K562 (cell line): ENCODE results near the gene ORC4. TPM values are rescaled to one million over a fixed set of nuclear protein-coding genes. Genes with fewer than 3 reads are reported as not detected.

Experiments used
- ATAC-seq: fragments of 200-7000 bp; cut with Tn5 transposase; 3 replicates; pipeline ENCODE4 v1.9.1; 2020; ENCODE audit warnings: moderate library complexity
- BruUV-seq: library from RNA; stranded (reverse); fragments of 400-500 nt; replicated peaks from 2 replicates; lab custom pipeline; 2021; lab: Mats Ljungman, UMichigan
- CTCF ChIA-PET: fragments of 300-600 bp; formaldehyde crosslinking; extraction: SDS; loops from one replicate; lab custom pipeline; 2021; ENCODE audit warnings: low intra/inter-chr PET ratio; lab: Yijun Ruan, JAX
- POLR2A ChIA-PET: fragments of 300-600, 350-650 bp; sonication (Branson Sonifier 250); formaldehyde crosslinking; extraction: SDS; loops from one replicate; lab custom pipeline; 2021; ENCODE audit warnings: antibody characterized with exemption, inconsistent platforms; lab: Yijun Ruan, JAX
- DNase-seq, 4 experiments: peaks; one replicate each; pipeline versions ENCODE4 v3.0.0 to v3.0.0-alpha.2; 2011 to 2018; ENCODE audit warnings: low spot score in 3 of 4, mixed read lengths in 3 of 4; ENCODE audit errors: extremely low read depth in 1 of 4
- FAIRE-seq: peaks from 2 replicates; lab custom pipeline; 2011; peaks lifted over from hg19 to GRCh38; lab: Jason Lieb, UNC
- H2AFZ ChIP-seq: 2 replicates; pipeline ENCODE4 v1.6.0; 2011; ENCODE audit warnings: low read depth, low read length, control low read depth, inconsistent platforms
- H3K27ac ChIP-seq: fragments of 200-600 bp; 3 replicates; pipeline ENCODE4 v1.8.0; 2011; ENCODE audit warnings: low read depth, mild to moderate bottlenecking, control low read depth, inconsistent platforms, low read length, moderate library complexity, mixed read lengths; ENCODE audit errors: extremely low read depth
- H3K27me3 ChIP-seq, 2 experiments: fragments of 300-600 bp in 1 of 2; 2 replicates in 1 of 2; 3 replicates in 1 of 2; pipeline versions ENCODE4 v1.6.0 to v1.8.0; 2011; ENCODE audit warnings: inconsistent platforms in 2 of 2, low read length in 2 of 2, mild to moderate bottlenecking in 1 of 2, mixed read lengths in 1 of 2, moderate library complexity in 1 of 2; ENCODE audit not compliant: control insufficient read depth in 2 of 2, insufficient read depth in 2 of 2
- H3K36me3 ChIP-seq: fragments of 300-600 bp; 3 replicates; pipeline ENCODE4 v1.8.0; 2011; ENCODE audit warnings: mild to moderate bottlenecking, low read length, inconsistent platforms; ENCODE audit not compliant: control insufficient read depth, insufficient read depth
- H3K4me1 ChIP-seq, 2 experiments: fragments of 200-600 bp in 1 of 2; replicated peaks in 1 of 2; 2 replicates in 1 of 2; 3 replicates in 1 of 2; pipeline versions ENCODE4 v1.5.1 to v1.8.0; 2011; ENCODE audit warnings: inconsistent platforms in 2 of 2, low read length in 2 of 2, mild to moderate bottlenecking in 1 of 2, mixed read lengths in 1 of 2, moderate library complexity in 1 of 2; ENCODE audit not compliant: control insufficient read depth in 2 of 2, insufficient read depth in 2 of 2
- H3K4me2 ChIP-seq: 2 replicates; pipeline ENCODE4 v1.6.1; 2011; ENCODE audit warnings: low read length, control low read depth, inconsistent platforms, mixed read lengths; ENCODE audit not compliant: insufficient read depth
- H3K4me3 ChIP-seq: fragments of 200-600 bp; sonication (generic), shearing (Covaris generic); 2 replicates; pipeline ENCODE4 v1.5.1; 2016; ENCODE audit warnings: control low read depth, inconsistent platforms
- H3K79me2 ChIP-seq: fragments of 200-600 bp; 3 replicates; pipeline ENCODE4 v1.8.0; 2011; ENCODE audit warnings: low read length, inconsistent platforms; ENCODE audit not compliant: control insufficient read depth, insufficient read depth
- H3K9ac ChIP-seq, 2 experiments: 2 replicates each; pipeline versions ENCODE4 v1.6.0 to v1.6.1; 2011; ENCODE audit warnings: low read depth in 2 of 2, low read length in 2 of 2, control low read depth in 1 of 2, inconsistent platforms in 1 of 2, mild to moderate bottlenecking in 1 of 2, mixed read lengths in 1 of 2; ENCODE audit not compliant: insufficient read depth in 1 of 2
- H3K9me1 ChIP-seq: one replicate; pipeline ENCODE4 v1.6.0; 2011; ENCODE audit warnings: inconsistent platforms, mild to moderate bottlenecking, low read length, moderate library complexity; ENCODE audit not compliant: control insufficient read depth, insufficient read depth
- H3K9me3 ChIP-seq: replicated peaks from 2 replicates; pipeline ENCODE4 v1.5.1; 2011; ENCODE audit warnings: low read depth, low read length, inconsistent platforms; ENCODE audit not compliant: control insufficient read depth, insufficient read depth
- H4K20me1 ChIP-seq: replicated peaks from 2 replicates; pipeline ENCODE4 v1.6.1; 2011; ENCODE audit warnings: low read length, inconsistent platforms, mixed read lengths; ENCODE audit not compliant: control insufficient read depth, insufficient read depth
- CHD4 ChIP-seq: fragments of 200-600 bp; sonication (generic); IDR thresholded peaks from 3 replicates; pipeline ENCODE4 v1.6.1; 2012; ENCODE audit warnings: low read depth, mild to moderate bottlenecking, mixed read lengths, low read length, inconsistent platforms; ENCODE audit not compliant: insufficient read depth, insufficient replicate concordance, poor library complexity, severe bottlenecking
- NCOA1 ChIP-seq: fragments of 450-650 bp; IDR thresholded peaks from 2 replicates; pipeline ENCODE4 v1.6.1; 2016; ENCODE audit warnings: low read depth
- POLR2AphosphoS5 ChIP-seq: IDR thresholded peaks from 2 replicates; pipeline ENCODE4 v1.6.1; 2011; ENCODE audit warnings: mild to moderate bottlenecking, low read depth, low read length, moderate library complexity; ENCODE audit not compliant: control insufficient read depth, insufficient read depth
- TEAD1 ChIP-seq, 2 experiments: fragments of 450-650 bp in 1 of 2; sonication (generic) in 1 of 2; formaldehyde crosslinking; IDR thresholded peaks; 2 replicates each; pipeline versions ENCODE4 v1.4.0 to v1.8.0; 2020 to 2022; ENCODE audit warnings: mild to moderate bottlenecking in 2 of 2, missing genetic modification reagents in 1 of 2
- ZFP36 ChIP-seq: fragments of 150-350 bp; IDR thresholded peaks from 2 replicates; pipeline ENCODE4 v1.6.1; 2018; ENCODE audit warnings: low read length, low read depth; ENCODE audit not compliant: partially characterized antibody
- in situ Hi-C: fragments of 300-500 bp; cut with MboI; formaldehyde crosslinking; loops from 4 replicates; pipeline ENCODE4 v1.15.0; 2018; ENCODE audit warnings: inconsistent platforms, mixed read lengths
- intact Hi-C: fragments of 100-400 bp; cut with micrococcal nuclease; formaldehyde crosslinking; loops from 2 replicates; pipeline ENCODE4 v1.14.2; 2022
- polyA plus RNA-seq, 8 experiments: library from polyadenylated mRNA; depleted of rRNA in 4 of 8; stranded (reverse) in 5 of 8; unstranded in 3 of 8; fragments of >200 nt; fragmentation: Nextera tagmentation in 2 of 8; fragmentation: Illumina TruSeq in 1 of 8; extraction: Ambion mirVana in 2 of 8; extraction: Trizol in 1 of 8; gene quantifications; 2 replicates each; pipeline versions ENCODE4 v1.2.1 to v1.2.3, GENCODE V29; 2011 to 2014; ENCODE audit warnings: inconsistent platforms in 1 of 8, missing spikeins in 1 of 8
- total RNA-seq, 7 experiments: library from RNA; depleted of rRNA in 6 of 7; stranded (reverse); fragments of >200 nt in 6 of 7; fragmentation: Illumina TruSeq in 2 of 7; extraction: Trizol in 2 of 7; gene quantifications; 2 replicates each; pipeline versions ENCODE4 v1.2.1 to v1.2.3, GENCODE V29; 2011 to 2021; ENCODE audit warnings: low replicate concordance in 1 of 7
- TF ChIP-seq, protein P1 (sequence below), 2 experiments: fragments of 200-800 bp in 1 of 2; sonication (Bioruptor generic) in 1 of 2; sonication (generic) in 1 of 2; formaldehyde crosslinking in 1 of 2; IDR thresholded peaks in 1 of 2; conservative IDR thresholded peaks in 1 of 2; 2 replicates each; pipeline versions ENCODE4 v1.5.0 to v1.6.1; 2016 to 2020; ENCODE audit warnings: missing compliant biosample characterization in 1 of 2, missing genetic modification characterization in 1 of 2, missing genetic modification reagents in 1 of 2
- TF ChIP-seq, protein P2 (sequence below): fragments of 250-450 bp; sonication (Bioruptor Pico); IDR thresholded peaks from 2 replicates; pipeline ENCODE4 v1.4.0; 2020; ENCODE audit warnings: mild to moderate bottlenecking, moderate library complexity, borderline replicate concordance

The ORC4 gene
- total and polyA plus RNA-seq, 9 of the 15 experiments (the other 6 are each of a cell fraction or from before 2014, with no cell fraction given): 58.6 to 100 (median 70.5) TPM

DNA sequence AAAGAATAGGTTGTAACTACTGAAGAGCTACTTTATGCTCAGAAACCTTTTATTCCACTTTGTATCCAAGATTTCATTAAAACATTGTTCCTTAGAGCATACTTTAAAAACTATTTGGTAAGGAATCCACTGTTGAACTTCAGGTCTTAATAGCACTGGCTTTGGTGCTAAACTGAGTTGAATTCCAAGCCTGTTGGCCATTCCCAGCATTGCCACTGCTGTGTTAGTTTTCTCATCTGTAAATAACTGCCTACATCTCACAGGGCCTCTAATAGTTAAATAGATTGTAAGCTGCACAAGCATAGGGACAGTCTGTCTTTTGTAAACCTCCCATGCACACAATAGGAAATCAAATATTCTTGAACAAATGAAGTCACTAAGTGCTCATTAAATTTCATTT lies 86.6 kb downstream of the ORC4 start:
- no peak overlapping the region for H3K9ac ChIP-seq
- in situ Hi-C loops: loop anchor here (10.0 to 25.0 kb wide), 2 partner anchors 581 to 1053 kb away; no protein-coding TSS in a partner anchor
- no peak overlapping the region for H2AFZ ChIP-seq
- H3K9me3 ChIP-seq: no peaks in the 10 kb centered on the region
- BruUV-seq: no TSS peak
- no peak for ATAC-seq
- FAIRE-seq: no peak
- H3K9me1 ChIP-seq: no peaks in the 10 kb centered on the region
- TF ChIP-seq NCOA1: no peak
- TF ChIP-seq POLR2AphosphoS5: no peak
- TF ChIP-seq ZFP36: no peak
- TF ChIP-seq, protein P1, sequence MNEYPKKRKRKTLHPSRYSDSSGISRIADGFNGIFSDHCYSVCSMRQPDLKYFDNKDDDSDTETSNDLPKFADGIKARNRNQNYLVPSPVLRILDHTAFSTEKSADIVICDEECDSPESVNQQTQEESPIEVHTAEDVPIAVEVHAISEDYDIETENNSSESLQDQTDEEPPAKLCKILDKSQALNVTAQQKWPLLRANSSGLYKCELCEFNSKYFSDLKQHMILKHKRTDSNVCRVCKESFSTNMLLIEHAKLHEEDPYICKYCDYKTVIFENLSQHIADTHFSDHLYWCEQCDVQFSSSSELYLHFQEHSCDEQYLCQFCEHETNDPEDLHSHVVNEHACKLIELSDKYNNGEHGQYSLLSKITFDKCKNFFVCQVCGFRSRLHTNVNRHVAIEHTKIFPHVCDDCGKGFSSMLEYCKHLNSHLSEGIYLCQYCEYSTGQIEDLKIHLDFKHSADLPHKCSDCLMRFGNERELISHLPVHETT (CRISPR knock-in tag; conservative IDR thresholded peaks at IDR 0.05 in 1 of 2, IDR thresholded peaks at IDR 0.05 in 1 of 2): no peak
- no peak for TF ChIP-seq TEAD1 (CRISPR knock-in tag; IDR thresholded peaks at IDR 0.05)
- TF ChIP-seq, protein P2, sequence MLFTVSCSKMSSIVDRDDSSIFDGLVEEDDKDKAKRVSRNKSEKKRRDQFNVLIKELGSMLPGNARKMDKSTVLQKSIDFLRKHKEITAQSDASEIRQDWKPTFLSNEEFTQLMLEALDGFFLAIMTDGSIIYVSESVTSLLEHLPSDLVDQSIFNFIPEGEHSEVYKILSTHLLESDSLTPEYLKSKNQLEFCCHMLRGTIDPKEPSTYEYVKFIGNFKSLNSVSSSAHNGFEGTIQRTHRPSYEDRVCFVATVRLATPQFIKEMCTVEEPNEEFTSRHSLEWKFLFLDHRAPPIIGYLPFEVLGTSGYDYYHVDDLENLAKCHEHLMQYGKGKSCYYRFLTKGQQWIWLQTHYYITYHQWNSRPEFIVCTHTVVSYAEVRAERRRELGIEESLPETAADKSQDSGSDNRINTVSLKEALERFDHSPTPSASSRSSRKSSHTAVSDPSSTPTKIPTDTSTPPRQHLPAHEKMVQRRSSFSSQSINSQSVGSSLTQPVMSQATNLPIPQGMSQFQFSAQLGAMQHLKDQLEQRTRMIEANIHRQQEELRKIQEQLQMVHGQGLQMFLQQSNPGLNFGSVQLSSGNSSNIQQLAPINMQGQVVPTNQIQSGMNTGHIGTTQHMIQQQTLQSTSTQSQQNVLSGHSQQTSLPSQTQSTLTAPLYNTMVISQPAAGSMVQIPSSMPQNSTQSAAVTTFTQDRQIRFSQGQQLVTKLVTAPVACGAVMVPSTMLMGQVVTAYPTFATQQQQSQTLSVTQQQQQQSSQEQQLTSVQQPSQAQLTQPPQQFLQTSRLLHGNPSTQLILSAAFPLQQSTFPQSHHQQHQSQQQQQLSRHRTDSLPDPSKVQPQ (CRISPR knock-in tag): no peak
- no peak for TF ChIP-seq CHD4
- H3K4me3 ChIP-seq: no peak overlapping the region
- no peak overlapping the region for H3K4me2 ChIP-seq
- no peaks in the 10 kb centered on the region for H3K79me2 ChIP-seq
- POLR2A ChIA-PET: no interaction called here
- no peaks in the 10 kb centered on the region for H3K4me1 ChIP-seq
- CTCF ChIA-PET: no interaction called here
- H4K20me1 ChIP-seq: no peaks in the 10 kb centered on the region
- H3K27me3 ChIP-seq: no peaks in the 10 kb centered on the region
- peaks cover 45% of the 10 kb centered on the region for H3K36me3 ChIP-seq
- no peak for DNase-seq
- intact Hi-C loops: no loop called here
- no peak overlapping the region for H3K27ac ChIP-seq
